ENCODE results near the gene EVI5L. TPM values are rescaled to one million over a fixed set of nuclear protein-coding genes. Genes with fewer than 3 reads are reported as not detected.

Gene EVI5L
- total and polyA plus RNA-seq, 4 donors: 1.4 to 5.0 (median 4.4) TPM

DNA sequence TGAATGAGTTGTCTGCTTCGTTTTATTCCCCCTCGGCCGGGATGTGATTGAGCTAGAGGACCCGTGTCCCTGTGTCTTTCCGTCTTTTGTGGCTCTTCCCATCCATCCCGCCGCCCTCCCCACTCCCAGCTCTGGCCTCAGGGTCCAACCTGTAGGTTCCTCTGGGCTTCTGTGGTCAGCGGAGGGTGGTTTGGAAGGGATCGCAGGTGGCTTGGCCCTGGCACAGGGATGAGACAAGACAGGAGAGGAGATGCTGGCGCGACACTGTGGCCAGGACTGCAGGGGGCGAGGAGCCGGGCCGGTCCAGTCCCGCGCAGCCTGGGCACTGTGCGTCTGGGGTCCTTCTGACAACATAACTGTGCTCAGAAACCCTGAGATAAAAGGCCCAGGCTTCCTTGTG, 2.0 kb downstream of the EVI5L start (continued):
- TF ChIP-seq, protein P1, sequence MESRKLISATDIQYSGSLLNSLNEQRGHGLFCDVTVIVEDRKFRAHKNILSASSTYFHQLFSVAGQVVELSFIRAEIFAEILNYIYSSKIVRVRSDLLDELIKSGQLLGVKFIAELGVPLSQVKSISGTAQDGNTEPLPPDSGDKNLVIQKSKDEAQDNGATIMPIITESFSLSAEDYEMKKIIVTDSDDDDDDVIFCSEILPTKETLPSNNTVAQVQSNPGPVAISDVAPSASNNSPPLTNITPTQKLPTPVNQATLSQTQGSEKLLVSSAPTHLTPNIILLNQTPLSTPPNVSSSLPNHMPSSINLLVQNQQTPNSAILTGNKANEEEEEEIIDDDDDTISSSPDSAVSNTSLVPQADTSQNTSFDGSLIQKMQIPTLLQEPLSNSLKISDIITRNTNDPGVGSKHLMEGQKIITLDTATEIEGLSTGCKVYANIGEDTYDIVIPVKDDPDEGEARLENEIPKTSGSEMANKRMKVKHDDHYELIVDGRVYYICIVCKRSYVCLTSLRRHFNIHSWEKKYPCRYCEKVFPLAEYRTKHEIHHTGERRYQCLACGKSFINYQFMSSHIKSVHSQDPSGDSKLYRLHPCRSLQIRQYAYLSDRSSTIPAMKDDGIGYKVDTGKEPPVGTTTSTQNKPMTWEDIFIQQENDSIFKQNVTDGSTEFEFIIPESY (IDR thresholded peaks at IDR 0.05): no peak
- TF ChIP-seq, protein P2, sequence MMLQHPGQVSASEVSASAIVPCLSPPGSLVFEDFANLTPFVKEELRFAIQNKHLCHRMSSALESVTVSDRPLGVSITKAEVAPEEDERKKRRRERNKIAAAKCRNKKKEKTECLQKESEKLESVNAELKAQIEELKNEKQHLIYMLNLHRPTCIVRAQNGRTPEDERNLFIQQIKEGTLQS (IDR thresholded peaks at IDR 0.05): no peak
- TF ChIP-seq GABPA (IDR thresholded peaks at IDR 0.05 in 1 of 2, conservative IDR thresholded peaks at IDR 0.05 in 1 of 2): no peak
- TF ChIP-seq HNF4G (IDR thresholded peaks at IDR 0.05): no peak
- no peak for TF ChIP-seq SP1 (IDR thresholded peaks at IDR 0.05)
- no peak for TF ChIP-seq YY1 (IDR thresholded peaks at IDR 0.05)

DNA sequence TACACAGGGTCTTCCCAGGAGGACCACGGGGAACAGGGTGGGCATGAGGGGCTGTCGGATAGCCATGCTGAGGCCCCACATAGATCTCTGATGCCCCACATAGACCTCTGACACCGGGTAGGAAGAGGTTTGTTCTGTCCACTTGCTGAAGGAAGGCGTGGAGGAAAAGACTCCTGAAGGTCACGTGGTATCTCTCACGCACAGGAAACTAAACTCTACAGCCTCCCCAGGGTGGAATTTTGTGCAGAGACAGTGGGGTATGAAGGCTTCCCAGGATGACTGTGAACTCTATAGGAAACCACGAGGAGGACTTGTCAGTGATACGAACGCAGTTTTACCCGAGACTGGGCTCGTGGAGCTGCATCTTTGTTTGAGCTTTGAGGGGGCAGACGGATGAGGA, 2.8 kb downstream of the EVI5L start:
- Histone ChIP-seq H3K4me3 (ENCODE audit: low read depth in 1 of 3, low read length in 3 of 3) (no peak overlapping the region), H3K27ac (ENCODE audit: low read depth in 1 of 2, low read length in 2 of 2) (no peak overlapping the region), H3K36me3 (ENCODE audit: control insufficient read depth in 4 of 4, insufficient read depth in 3 of 4, low read depth in 1 of 4, low read length in 3 of 4) (no peaks in the 10 kb centered on the region), H3K27me3 (ENCODE audit: control insufficient read depth in 4 of 4, insufficient read depth in 4 of 4, low read length in 3 of 4) (no peaks in the 10 kb centered on the region), H3K9me3 (ENCODE audit: control insufficient read depth in 4 of 4, low read length in 3 of 4) (no peaks in the 10 kb centered on the region), H3K9ac (ENCODE audit: low read depth in 1 of 2, low read length in 2 of 2) (no peak overlapping the region), H3K4me1 (ENCODE audit: control insufficient read depth in 4 of 4, insufficient read depth in 4 of 4, low read length in 3 of 4) (peaks cover 3 to 13% (median 11%) of the 10 kb centered on the region in 4 donors)
- 76% methylated on average over 12 of the region's 12 CpGs for WGBS
- DNase-seq (ENCODE audit: low spot score): no peak
- TF ChIP-seq, protein P3, sequence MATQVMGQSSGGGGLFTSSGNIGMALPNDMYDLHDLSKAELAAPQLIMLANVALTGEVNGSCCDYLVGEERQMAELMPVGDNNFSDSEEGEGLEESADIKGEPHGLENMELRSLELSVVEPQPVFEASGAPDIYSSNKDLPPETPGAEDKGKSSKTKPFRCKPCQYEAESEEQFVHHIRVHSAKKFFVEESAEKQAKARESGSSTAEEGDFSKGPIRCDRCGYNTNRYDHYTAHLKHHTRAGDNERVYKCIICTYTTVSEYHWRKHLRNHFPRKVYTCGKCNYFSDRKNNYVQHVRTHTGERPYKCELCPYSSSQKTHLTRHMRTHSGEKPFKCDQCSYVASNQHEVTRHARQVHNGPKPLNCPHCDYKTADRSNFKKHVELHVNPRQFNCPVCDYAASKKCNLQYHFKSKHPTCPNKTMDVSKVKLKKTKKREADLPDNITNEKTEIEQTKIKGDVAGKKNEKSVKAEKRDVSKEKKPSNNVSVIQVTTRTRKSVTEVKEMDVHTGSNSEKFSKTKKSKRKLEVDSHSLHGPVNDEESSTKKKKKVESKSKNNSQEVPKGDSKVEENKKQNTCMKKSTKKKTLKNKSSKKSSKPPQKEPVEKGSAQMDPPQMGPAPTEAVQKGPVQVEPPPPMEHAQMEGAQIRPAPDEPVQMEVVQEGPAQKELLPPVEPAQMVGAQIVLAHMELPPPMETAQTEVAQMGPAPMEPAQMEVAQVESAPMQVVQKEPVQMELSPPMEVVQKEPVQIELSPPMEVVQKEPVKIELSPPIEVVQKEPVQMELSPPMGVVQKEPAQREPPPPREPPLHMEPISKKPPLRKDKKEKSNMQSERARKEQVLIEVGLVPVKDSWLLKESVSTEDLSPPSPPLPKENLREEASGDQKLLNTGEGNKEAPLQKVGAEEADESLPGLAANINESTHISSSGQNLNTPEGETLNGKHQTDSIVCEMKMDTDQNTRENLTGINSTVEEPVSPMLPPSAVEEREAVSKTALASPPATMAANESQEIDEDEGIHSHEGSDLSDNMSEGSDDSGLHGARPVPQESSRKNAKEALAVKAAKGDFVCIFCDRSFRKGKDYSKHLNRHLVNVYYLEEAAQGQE (IDR thresholded peaks at IDR 0.05): no peak
- TF ChIP-seq GABPA (IDR thresholded peaks at IDR 0.05 in 1 of 2, conservative IDR thresholded peaks at IDR 0.05 in 1 of 2): no peak
- TF ChIP-seq, protein P1 (IDR thresholded peaks at IDR 0.05): no peak
- no peak for TF ChIP-seq HNF4A (conservative IDR thresholded peaks at IDR 0.05)
- TF ChIP-seq TAF1 (conservative IDR thresholded peaks at IDR 0.05): no peak
- no peak for TF ChIP-seq FOXA1 (IDR thresholded peaks at IDR 0.05)
- TF ChIP-seq FOXA2 (IDR thresholded peaks at IDR 0.05): no peak
- TF ChIP-seq RAD21 (IDR thresholded peaks at IDR 0.05): no peak
- TF ChIP-seq EGR1 (IDR thresholded peaks at IDR 0.05; ENCODE audit: low read depth in 2 of 2): no peak
- TF ChIP-seq JUND (IDR thresholded peaks at IDR 0.05): no peak
- TF ChIP-seq, protein P4, sequence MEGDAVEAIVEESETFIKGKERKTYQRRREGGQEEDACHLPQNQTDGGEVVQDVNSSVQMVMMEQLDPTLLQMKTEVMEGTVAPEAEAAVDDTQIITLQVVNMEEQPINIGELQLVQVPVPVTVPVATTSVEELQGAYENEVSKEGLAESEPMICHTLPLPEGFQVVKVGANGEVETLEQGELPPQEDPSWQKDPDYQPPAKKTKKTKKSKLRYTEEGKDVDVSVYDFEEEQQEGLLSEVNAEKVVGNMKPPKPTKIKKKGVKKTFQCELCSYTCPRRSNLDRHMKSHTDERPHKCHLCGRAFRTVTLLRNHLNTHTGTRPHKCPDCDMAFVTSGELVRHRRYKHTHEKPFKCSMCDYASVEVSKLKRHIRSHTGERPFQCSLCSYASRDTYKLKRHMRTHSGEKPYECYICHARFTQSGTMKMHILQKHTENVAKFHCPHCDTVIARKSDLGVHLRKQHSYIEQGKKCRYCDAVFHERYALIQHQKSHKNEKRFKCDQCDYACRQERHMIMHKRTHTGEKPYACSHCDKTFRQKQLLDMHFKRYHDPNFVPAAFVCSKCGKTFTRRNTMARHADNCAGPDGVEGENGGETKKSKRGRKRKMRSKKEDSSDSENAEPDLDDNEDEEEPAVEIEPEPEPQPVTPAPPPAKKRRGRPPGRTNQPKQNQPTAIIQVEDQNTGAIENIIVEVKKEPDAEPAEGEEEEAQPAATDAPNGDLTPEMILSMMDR (IDR thresholded peaks at IDR 0.05; ENCODE audit: low read depth, low read length, missing input control): no peak
- TF ChIP-seq, protein P2 (IDR thresholded peaks at IDR 0.05): no peak
- TF ChIP-seq, protein P5, sequence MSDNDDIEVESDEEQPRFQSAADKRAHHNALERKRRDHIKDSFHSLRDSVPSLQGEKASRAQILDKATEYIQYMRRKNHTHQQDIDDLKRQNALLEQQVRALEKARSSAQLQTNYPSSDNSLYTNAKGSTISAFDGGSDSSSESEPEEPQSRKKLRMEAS (IDR thresholded peaks at IDR 0.05): no peak
- no peak for TF ChIP-seq NR2F2 (IDR thresholded peaks at IDR 0.05)
- TF ChIP-seq YY1 (IDR thresholded peaks at IDR 0.05): no peak
